Vagina (tissue), 2 donors: ENCODE data around the gene SNRNP200.

Experiments
- CTCF ChIP-seq, 3 experiments: fragments of 450-650 bp in 2 of 3; fragments of 200-600 bp in 1 of 3; sonication (generic) in 1 of 3; IDR thresholded peaks; one replicate each; pipeline ENCODE4 v1.5.1; 2017 to 2019; ENCODE audit warnings: antibody characterized with exemption in 3 of 3, mild to moderate bottlenecking in 2 of 3, moderate library complexity in 2 of 3
- POLR2A ChIP-seq, 2 donors: fragments of 450-650 bp; IDR thresholded peaks; one replicate each; pipeline ENCODE4 v1.6.1; 2017; ENCODE audit warnings: antibody characterized with exemption in 2 of 2, mild to moderate bottlenecking in 2 of 2, moderate library complexity in 2 of 2
- POLR2AphosphoS5 ChIP-seq, 2 donors: sonication (generic); formaldehyde crosslinking; IDR thresholded peaks; one replicate each; pipeline ENCODE4 v1.9.0; 2017; ENCODE audit warnings: antibody characterized with exemption in 2 of 2, mild to moderate bottlenecking in 2 of 2, low read depth in 1 of 2; ENCODE audit not compliant: insufficient read depth in 1 of 2

GRCh38 chr2:96333708-96334107 is 28.4 kb upstream of the SNRNP200 start:
- no peak for TF ChIP-seq CTCF (IDR thresholded peaks at IDR 0.05)
- no peak for TF ChIP-seq POLR2A (IDR thresholded peaks at IDR 0.05)
- TF ChIP-seq POLR2AphosphoS5 (IDR thresholded peaks at IDR 0.05; ENCODE audit: insufficient read depth in 1 of 2, low read depth in 1 of 2) = no peak
